Nephron (organoid): Measurements from ENCODE around the gene RNU2-63P.
A peak's percentile ranks its signal among the peaks of the same experiment; 100 is the strongest.
"Not testable (repeated sequence)": the region's sequence is repeated elsewhere in the genome, so short reads cannot be mapped to it uniquely, and the experiment has no call there.

ENCODE experiments used
- H3K27ac Mint-ChIP-seq, 3 experiments: 2 replicates each; pipeline ENCODE4 v1.8.0; 2020; ENCODE audit warnings: mixed read lengths in 3 of 3, mild to moderate bottlenecking in 2 of 3, moderate library complexity in 1 of 3
- H3K27me3 Mint-ChIP-seq: 2 replicates; pipeline ENCODE4 v1.8.0; 2021; ENCODE audit warnings: low read depth, mild to moderate bottlenecking, moderate library complexity, mixed read lengths
- H3K36me3 Mint-ChIP-seq: 2 replicates; pipeline ENCODE4 v1.8.0; 2020; ENCODE audit warnings: low read depth, mixed read lengths
- H3K4me1 Mint-ChIP-seq: 2 replicates; pipeline ENCODE4 v1.8.0; 2020; ENCODE audit warnings: mixed read lengths
- H3K4me3 Mint-ChIP-seq, 3 experiments: 2 replicates each; pipeline ENCODE4 v1.8.0; 2020; ENCODE audit warnings: mild to moderate bottlenecking in 3 of 3, mixed read lengths in 3 of 3, moderate library complexity in 2 of 3
- H3K9me3 Mint-ChIP-seq: 2 replicates; pipeline ENCODE4 v1.8.0; 2020; ENCODE audit warnings: mixed read lengths
- CTCF ChIP-seq, 3 experiments: fragments of 200-600 bp; sonication (generic); IDR thresholded peaks; one replicate each; pipeline ENCODE4 v1.5.0; 2021; ENCODE audit warnings: antibody characterized with exemption in 3 of 3; ENCODE audit not compliant: unreplicated experiment in 3 of 3

The RNU2-63P gene

GRCh38 chr2:88010136-88010535 lies 6.2 kb downstream of the RNU2-63P start:
- Mint-ChIP-seq H3K9me3 (no peaks in the 10 kb centered on the region), H3K27me3 (peaks cover 4% of the 10 kb centered on the region), H3K4me1 (peaks cover 10% of the 10 kb centered on the region), H3K27ac (no peak overlapping the region), H3K4me3 (no peak overlapping the region), H3K36me3 (no peaks in the 10 kb centered on the region)
- no peak for TF ChIP-seq CTCF (IDR thresholded peaks at IDR 0.05; ENCODE audit: unreplicated experiment in 3 of 3)

- no peaks in the 10 kb centered on the region for H3K36me3 Mint-ChIP-seq
- no peak overlapping the region for H3K4me3 Mint-ChIP-seq
Measured at GRCh38 chr2:88006912-88007439, 9.4 kb downstream of the RNU2-63P start.

DNA sequence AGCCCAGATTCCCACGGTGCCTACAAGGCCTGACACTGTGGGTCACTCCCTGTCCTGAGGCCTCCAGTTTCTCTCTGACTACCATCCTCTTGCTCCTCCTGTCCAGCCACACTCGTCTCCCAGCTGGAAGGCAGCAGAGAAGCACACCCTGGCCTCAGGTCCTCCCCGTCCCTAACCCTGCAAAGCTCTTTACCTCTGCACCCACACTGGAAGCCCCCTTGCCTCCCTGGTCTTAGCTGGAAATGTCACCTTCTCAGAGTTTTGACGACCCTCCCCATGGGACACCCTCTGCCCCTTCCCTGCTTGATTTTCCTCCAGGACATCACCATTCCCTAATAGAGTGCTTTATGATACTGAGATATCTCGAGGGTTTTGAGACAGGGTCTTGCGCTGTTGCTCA lies 10.6 kb downstream of the RNU2-63P start:
- Mint-ChIP-seq H3K9me3 (no peaks in the 10 kb centered on the region), H3K36me3 (no peaks in the 10 kb centered on the region), H3K27me3 (peaks cover 10% of the 10 kb centered on the region), H3K4me3 (no peak overlapping the region), H3K27ac (no peak overlapping the region), H3K4me1 (peaks cover 13% of the 10 kb centered on the region)
- no peak for TF ChIP-seq CTCF (IDR thresholded peaks at IDR 0.05; ENCODE audit: unreplicated experiment in 3 of 3)

More at GRCh38 chr2:88006912-88007439, 9.4 kb downstream of the RNU2-63P start:
- TF ChIP-seq CTCF (IDR thresholded peaks at IDR 0.05; ENCODE audit: unreplicated experiment in 3 of 3), result no peak
- peaks cover 10% of the 10 kb centered on the region for H3K27me3 Mint-ChIP-seq
- peaks cover 15% of the 10 kb centered on the region for H3K4me1 Mint-ChIP-seq
- H3K27ac Mint-ChIP-seq, result no peak overlapping the region
- H3K9me3 Mint-ChIP-seq, result no peaks in the 10 kb centered on the region

DNA sequence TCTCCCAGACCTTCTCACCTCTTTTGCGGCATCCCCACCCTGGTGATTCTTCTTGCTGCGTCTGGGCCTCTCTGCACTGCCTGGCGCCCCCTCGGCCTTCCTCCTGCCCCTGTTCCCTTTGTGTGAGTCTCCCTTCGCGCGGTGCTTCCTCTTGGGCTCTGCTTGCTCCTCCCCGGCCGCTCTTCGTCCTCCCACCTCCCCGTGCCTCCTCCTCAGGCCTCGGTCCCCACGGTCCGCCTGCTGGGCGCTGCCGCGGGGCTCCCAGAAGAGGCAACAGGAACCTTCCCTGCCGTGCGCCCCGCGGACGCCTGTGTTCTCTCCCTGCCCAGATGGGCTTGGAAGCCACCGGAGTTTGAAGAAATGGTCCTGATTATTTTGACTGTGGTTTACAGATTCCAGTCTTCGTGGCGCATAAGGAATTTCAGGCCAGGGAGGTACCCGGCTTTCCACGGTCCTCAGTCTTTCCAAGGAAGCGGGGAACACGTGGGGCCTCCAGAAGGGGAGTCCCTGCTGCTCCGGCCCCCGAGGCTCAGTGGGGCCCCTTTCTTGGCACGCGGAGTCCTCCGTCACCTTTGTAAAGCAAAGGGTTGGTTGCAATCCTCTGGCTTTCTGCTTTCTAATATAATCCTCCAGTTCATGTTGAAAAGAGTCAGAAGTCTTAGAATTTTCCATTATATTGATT lies 13.1 kb downstream of the RNU2-63P start:
- TF ChIP-seq CTCF (IDR thresholded peaks at IDR 0.05; ENCODE audit: unreplicated experiment in 3 of 3), result no peak
- peak overlapping the region in 2 of 3 experiments; percentile 42 to 60 for H3K4me3 Mint-ChIP-seq
- H3K27ac Mint-ChIP-seq, result peak overlapping the region in 2 of 3 experiments; percentile 16 to 59
- H3K27me3 Mint-ChIP-seq, result peaks cover 7% of the 10 kb centered on the region
- no peaks in the 10 kb centered on the region for H3K36me3 Mint-ChIP-seq
- peaks cover 11% of the 10 kb centered on the region for H3K4me1 Mint-ChIP-seq
- H3K9me3 Mint-ChIP-seq, result no peaks in the 10 kb centered on the region

GRCh38 chr2:88002359-88002707 lies 14.0 kb downstream of the RNU2-63P start:
- H3K27ac Mint-ChIP-seq, result no peak overlapping the region
- H3K36me3 Mint-ChIP-seq, result no peaks in the 10 kb centered on the region
- peaks cover 11% of the 10 kb centered on the region for H3K4me1 Mint-ChIP-seq
- H3K27me3 Mint-ChIP-seq, result peaks cover 7% of the 10 kb centered on the region
- no peak for TF ChIP-seq CTCF (IDR thresholded peaks at IDR 0.05; ENCODE audit: unreplicated experiment in 3 of 3)
- H3K9me3 Mint-ChIP-seq, result no peaks in the 10 kb centered on the region
- H3K4me3 Mint-ChIP-seq, result no peak overlapping the region

- H3K27ac Mint-ChIP-seq, H3K36me3 Mint-ChIP-seq, H3K9me3 Mint-ChIP-seq, H3K4me3 Mint-ChIP-seq, H3K27me3 Mint-ChIP-seq: not testable (repeated sequence)
- H3K4me1 Mint-ChIP-seq, result peaks cover 11% of the 10 kb centered on the region
Measured at GRCh38 chr2:88000474-88000873, 15.9 kb downstream of the RNU2-63P start.
